Measurements from ENCODE around the gene RGS18.
"Not testable (repeated sequence)": the region's sequence is repeated elsewhere in the genome, so short reads cannot be mapped to it uniquely, and the experiment has no call there.

RGS18 gene

GRCh38 chr1:192167011-192167410 lies 8.7 kb downstream of the RGS18 start:
- no peak for DNase-seq (ENCODE audit: low spot score)

GRCh38 chr1:192167911-192168700 lies 9.8 kb downstream of the RGS18 start:
- DNase-seq (ENCODE audit: low spot score) = no peak

- no peak for DNase-seq (ENCODE audit: low spot score)
Measured at GRCh38 chr1:192168964-192169363, 10.7 kb downstream of the RGS18 start.

GRCh38 chr1:192170196-192170984 lies 12.1 kb downstream of the RGS18 start:
- DNase-seq (ENCODE audit: low spot score) = no peak

- no peak for DNase-seq (ENCODE audit: low spot score)
Measured at GRCh38 chr1:192171123-192171522, 12.9 kb downstream of the RGS18 start.

GRCh38 chr1:192175971-192176370 lies 17.7 kb downstream of the RGS18 start:
- DNase-seq (ENCODE audit: low spot score) = no peak

- no peak for DNase-seq (ENCODE audit: low spot score)
Measured at GRCh38 chr1:192183788-192184187, 25.5 kb downstream of the RGS18 start.

GRCh38 chr1:192186197-192186596 lies 27.9 kb downstream of the RGS18 start:
- no peak for DNase-seq (ENCODE audit: low spot score)

- no peak for DNase-seq (ENCODE audit: low spot score)
Measured at GRCh38 chr1:192190066-192190465, 31.8 kb downstream of the RGS18 start.

- DNase-seq (ENCODE audit: low spot score) = no peak
Measured at GRCh38 chr1:192201303-192201702, 43.0 kb downstream of the RGS18 start.

- DNase-seq (ENCODE audit: low spot score) = no peak
Measured at GRCh38 chr1:192224396-192224795, 66.1 kb downstream of the RGS18 start.

GRCh38 chr1:192224846-192225245 lies 66.6 kb downstream of the RGS18 start:
- no peak for DNase-seq (ENCODE audit: low spot score)

GRCh38 chr1:192225266-192225665 lies 67.0 kb downstream of the RGS18 start:
- DNase-seq (ENCODE audit: low spot score) = no peak

GRCh38 chr1:192225703-192226102 lies 67.4 kb downstream of the RGS18 start:
- DNase-seq (ENCODE audit: low spot score) = no peak

- no peak for DNase-seq (ENCODE audit: low spot score)
Measured at GRCh38 chr1:192227330-192227729, 69.1 kb downstream of the RGS18 start.

GRCh38 chr1:192227980-192228379 lies 69.7 kb downstream of the RGS18 start:
- not testable (repeated sequence) for DNase-seq (ENCODE audit: low spot score)

- DNase-seq (ENCODE audit: low spot score) = no peak
Measured at GRCh38 chr1:192232817-192233417, 74.7 kb downstream of the RGS18 start.

GRCh38 chr1:192235127-192235526 lies 76.9 kb downstream of the RGS18 start:
- DNase-seq (ENCODE audit: low spot score) = no peak

Measured in hematopoietic multipotent progenitor cell treated with erythropoietin and hydrocortisone succinate and interleukin-3 and kit ligand, for 17 days (in vitro differentiated cells).